Measurements from ENCODE around the gene ATF1. TPM values are rescaled to one million over a fixed set of nuclear protein-coding genes. Genes with fewer than 3 reads are reported as not detected.
"Not testable (repeated sequence)": the region's sequence is repeated elsewhere in the genome, so short reads cannot be mapped to it uniquely, and the experiment has no call there.

ATF1 gene
- total and polyA plus RNA-seq, 5 donors: 8.4 to 33.1 (median 23.2) TPM

DNA sequence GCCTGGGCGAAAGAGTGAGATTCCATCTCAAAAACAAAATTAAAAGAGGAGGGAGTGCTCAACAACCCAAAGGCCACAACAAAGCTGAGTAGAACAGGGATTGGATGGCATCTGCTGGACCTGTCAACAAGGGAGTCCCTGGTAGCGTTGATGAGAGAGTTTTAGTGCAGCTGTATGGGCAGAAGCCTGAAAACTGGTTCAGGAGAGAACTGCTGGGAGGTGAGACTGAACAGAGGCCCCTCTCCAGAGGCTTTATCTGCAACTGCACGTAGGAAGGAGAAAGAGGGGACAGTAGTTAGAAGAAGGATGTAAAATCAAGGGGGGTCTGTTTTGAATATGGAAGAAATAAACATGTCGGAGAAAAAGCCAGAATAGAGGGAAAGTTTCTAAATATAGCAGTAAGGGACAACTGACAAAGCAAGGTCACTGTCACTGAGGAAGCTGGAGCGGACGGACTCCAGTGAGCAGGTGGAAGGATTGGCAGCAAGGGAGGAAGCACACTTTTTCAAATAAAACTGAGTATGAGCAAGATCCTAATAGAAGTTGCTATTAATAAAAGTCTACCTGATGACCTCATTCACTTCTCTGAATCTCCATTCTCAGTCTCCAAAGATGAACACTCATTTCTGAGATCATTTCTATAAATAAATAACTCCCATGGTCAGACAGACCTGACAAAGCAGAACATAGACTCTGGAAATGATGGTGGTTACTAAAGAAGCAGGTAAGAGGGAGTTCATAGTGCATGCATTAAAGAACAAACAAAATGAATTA, 11.8 kb upstream of the ATF1 start:
- no peaks in the 10 kb centered on the region for H3K4me1 ChIP-seq (ENCODE audit: control insufficient read depth, insufficient read depth, low read length)
- no peak for DNase-seq
- H3K27ac ChIP-seq (ENCODE audit: low read length): peak overlapping the region; percentile 71
- H3K4me3 ChIP-seq (ENCODE audit: low read length): no peak overlapping the region
- intact Hi-C loops (cut with DNase I): no loop called here
- ATAC-seq: peak in 1 of 2 donors; percentile 43
- 54% methylated on average over 6 of the region's 6 CpGs for WGBS
- H3K27me3 ChIP-seq (ENCODE audit: control insufficient read depth, insufficient read depth): no peaks in the 10 kb centered on the region
- H3K9me3 ChIP-seq (ENCODE audit: control insufficient read depth, low read length): no peaks in the 10 kb centered on the region

DNA sequence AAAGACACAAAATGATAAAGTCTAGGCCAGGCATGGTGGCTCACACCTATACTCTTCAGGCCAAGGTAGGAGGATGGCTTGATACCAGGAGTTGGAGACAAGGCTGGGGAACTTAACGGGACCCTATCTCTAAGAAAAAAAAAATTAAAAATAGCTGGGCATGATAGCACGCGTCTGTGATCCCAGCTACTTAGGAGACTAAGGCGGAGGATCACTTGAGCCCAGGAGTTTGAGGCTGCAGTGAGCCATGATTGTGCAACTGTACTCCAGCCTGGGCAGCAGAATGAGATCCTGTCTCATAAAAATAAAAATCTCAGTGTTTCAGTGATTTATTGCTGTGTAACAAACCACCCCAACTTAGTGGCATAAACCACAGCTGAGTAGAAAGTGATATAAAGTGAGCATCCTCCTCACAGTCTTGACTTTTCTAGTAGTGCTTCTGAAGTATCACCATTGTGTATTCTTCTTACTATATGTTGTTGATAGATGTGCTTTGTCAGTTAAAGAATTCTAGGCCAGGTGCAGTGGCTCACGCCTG, 10.6 kb upstream of the ATF1 start:
- intact Hi-C loops (cut with DNase I): no loop called here
- ATAC-seq: no peak
- WGBS: 71% methylated on average over 5 of the region's 5 CpGs

GRCh38 chr12:50764286-50765094, 589 bp downstream of the ATF1 start:
- Histone ChIP-seq H3K27me3 (ENCODE audit: control insufficient read depth, insufficient read depth) (no peaks in the 10 kb centered on the region), H3K27ac (ENCODE audit: low read length) (peak overlapping the region; percentile 89), H3K4me1 (ENCODE audit: control insufficient read depth, insufficient read depth, low read length) (peaks cover 2% of the 10 kb centered on the region), H3K4me3 (ENCODE audit: low read length) (peak overlapping the region; percentile 83), H3K9me3 (ENCODE audit: control insufficient read depth, low read length) (no peaks in the 10 kb centered on the region)
- under 1% methylated on average over 91 of the region's 91 CpGs for WGBS
- DNase-seq (peak in 2 of 3 donors; percentile 34 to 84), ATAC-seq (peak; percentile 75 to 77)
- intact Hi-C loops (cut with DNase I): no loop called here

More for the DNA sequence above, 10.6 kb upstream of the ATF1 start:
- Histone ChIP-seq H3K27ac (ENCODE audit: low read length) (no peak overlapping the region), H3K4me3 (ENCODE audit: low read length) (no peak overlapping the region), H3K27me3 (ENCODE audit: control insufficient read depth, insufficient read depth) (no peaks in the 10 kb centered on the region), H3K4me1 (ENCODE audit: control insufficient read depth, insufficient read depth, low read length) (no peaks in the 10 kb centered on the region), H3K9me3 (ENCODE audit: control insufficient read depth, low read length) (no peaks in the 10 kb centered on the region)
- no peak for DNase-seq

DNA sequence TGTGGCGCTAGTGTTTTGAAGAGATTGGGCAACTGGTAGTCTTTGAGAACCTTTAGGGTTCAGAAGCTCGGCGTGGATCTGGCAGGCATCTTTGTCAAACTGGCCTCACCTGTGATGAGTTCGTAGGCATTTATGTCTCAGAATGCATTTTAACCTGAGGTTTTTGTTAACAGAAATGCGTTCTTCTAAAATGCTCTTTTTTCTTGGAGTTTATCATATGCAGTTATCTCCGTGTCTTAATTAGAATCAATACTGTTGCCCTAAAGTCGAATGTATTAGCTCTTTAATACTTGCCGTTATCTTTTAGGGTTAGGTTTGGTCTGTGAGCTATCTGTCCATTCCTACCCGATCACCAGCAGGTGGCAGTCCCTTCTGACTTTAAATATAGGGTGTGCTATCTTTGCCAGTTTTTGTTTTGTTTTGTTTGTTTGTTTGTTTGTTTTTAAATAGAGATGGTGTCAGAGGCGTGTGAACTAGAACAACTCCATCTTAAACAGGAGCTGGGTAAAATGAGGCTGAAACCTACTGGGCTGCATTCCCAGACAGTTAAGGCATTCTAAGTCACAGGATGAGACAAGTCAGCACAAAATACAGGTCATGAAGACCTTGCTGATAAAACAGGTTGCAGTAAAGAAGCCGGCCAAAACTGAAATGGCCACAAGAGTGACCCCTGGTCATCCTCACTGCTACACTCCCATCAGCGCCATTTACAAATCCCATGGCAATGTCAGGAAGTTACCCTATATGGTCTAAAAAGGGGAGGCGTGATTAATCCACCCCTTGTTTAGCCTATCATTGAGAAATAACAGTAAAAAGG, 1.4 kb downstream of the ATF1 start:
- H3K4me1 ChIP-seq (ENCODE audit: control insufficient read depth, insufficient read depth, low read length): peaks cover 2% of the 10 kb centered on the region
- no peaks in the 10 kb centered on the region for H3K9me3 ChIP-seq (ENCODE audit: control insufficient read depth, low read length)
- 12% methylated on average over 13 of the region's 13 CpGs for WGBS
- H3K4me3 ChIP-seq (ENCODE audit: low read length): peak overlapping the region; percentile 83
- peak in 1 of 2 donors; percentile 39 for ATAC-seq
- DNase-seq: peak in 2 of 3 donors; percentile 18 to 61
- intact Hi-C loops (cut with DNase I): no loop called here
- peak overlapping the region; percentile 56 for H3K27ac ChIP-seq (ENCODE audit: low read length)
- H3K27me3 ChIP-seq (ENCODE audit: control insufficient read depth, insufficient read depth): no peaks in the 10 kb centered on the region

DNA sequence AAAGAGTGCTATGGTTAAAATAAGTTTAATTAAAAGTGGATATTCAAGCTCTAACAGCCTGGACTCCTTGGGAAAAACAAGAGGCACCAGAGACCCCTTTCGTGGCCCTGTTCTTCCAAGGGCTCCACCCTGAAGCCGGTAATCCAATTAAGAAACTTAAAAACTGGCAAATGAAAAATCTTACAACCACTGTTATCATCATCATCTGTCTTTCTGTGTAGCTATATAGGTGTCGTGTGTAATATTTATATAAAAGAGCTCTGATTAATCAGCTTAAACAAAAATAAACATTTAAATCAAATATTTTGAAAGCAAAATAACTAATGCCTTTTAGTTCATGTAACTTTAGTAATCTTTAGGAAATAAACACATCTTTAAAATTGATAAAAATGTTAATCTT, 4.5 kb downstream of the ATF1 start:
- DNase-seq (no peak), ATAC-seq (no peak)
- 79% methylated on average over 3 of the region's 3 CpGs for WGBS
- intact Hi-C loops (cut with DNase I): no loop called here
- H3K4me1 ChIP-seq (ENCODE audit: control insufficient read depth, insufficient read depth, low read length): peaks cover 2% of the 10 kb centered on the region
- H3K27me3 ChIP-seq (ENCODE audit: control insufficient read depth, insufficient read depth): no peaks in the 10 kb centered on the region
- no peaks in the 10 kb centered on the region for H3K9me3 ChIP-seq (ENCODE audit: control insufficient read depth, low read length)
- no peak overlapping the region for H3K4me3 ChIP-seq (ENCODE audit: low read length)
- H3K27ac ChIP-seq (ENCODE audit: low read length): no peak overlapping the region

- intact Hi-C loops (cut with DNase I); H3K27ac ChIP-seq (ENCODE audit: low read length): not testable (repeated sequence)
These were observed 4.9 kb downstream of the ATF1 start for GRCh38 chr12:50768813-50769212.

GRCh38 chr12:50771409-50771808, 7.5 kb downstream of the ATF1 start:
- ATAC-seq: no peak
- intact Hi-C loops (cut with DNase I): no loop called here
- 95% methylated on average over 5 of the region's 5 CpGs for WGBS

More at GRCh38 chr12:50768813-50769212, 4.9 kb downstream of the ATF1 start:
- WGBS: 73% methylated on average over 2 of the region's 2 CpGs
- not testable (repeated sequence) for ATAC-seq; H3K9me3 ChIP-seq (ENCODE audit: control insufficient read depth, low read length); H3K4me1 ChIP-seq (ENCODE audit: control insufficient read depth, insufficient read depth, low read length); H3K27me3 ChIP-seq (ENCODE audit: control insufficient read depth, insufficient read depth); H3K4me3 ChIP-seq (ENCODE audit: low read length)
- DNase-seq: peak in 2 of 3 donors; percentile 18 to 45

GRCh38 chr12:50772470-50772869, 8.6 kb downstream of the ATF1 start:
- H3K9me3 ChIP-seq (ENCODE audit: control insufficient read depth, low read length): no peaks in the 10 kb centered on the region
- H3K4me3 ChIP-seq (ENCODE audit: low read length): no peak overlapping the region
- 97% methylated on average over 5 of the region's 5 CpGs for WGBS
- no peak overlapping the region for H3K27ac ChIP-seq (ENCODE audit: low read length)
- DNase-seq: no peak
- H3K27me3 ChIP-seq (ENCODE audit: control insufficient read depth, insufficient read depth): no peaks in the 10 kb centered on the region
- intact Hi-C loops (cut with DNase I): no loop called here
- ATAC-seq: no peak
- peaks cover 2% of the 10 kb centered on the region for H3K4me1 ChIP-seq (ENCODE audit: control insufficient read depth, insufficient read depth, low read length)

More at GRCh38 chr12:50771409-50771808, 7.5 kb downstream of the ATF1 start:
- DNase-seq: no peak
- Histone ChIP-seq H3K27ac (ENCODE audit: low read length) (no peak overlapping the region), H3K4me3 (ENCODE audit: low read length) (no peak overlapping the region), H3K27me3 (ENCODE audit: control insufficient read depth, insufficient read depth) (no peaks in the 10 kb centered on the region), H3K4me1 (ENCODE audit: control insufficient read depth, insufficient read depth, low read length) (peaks cover 2% of the 10 kb centered on the region), H3K9me3 (ENCODE audit: control insufficient read depth, low read length) (no peaks in the 10 kb centered on the region)

DNA sequence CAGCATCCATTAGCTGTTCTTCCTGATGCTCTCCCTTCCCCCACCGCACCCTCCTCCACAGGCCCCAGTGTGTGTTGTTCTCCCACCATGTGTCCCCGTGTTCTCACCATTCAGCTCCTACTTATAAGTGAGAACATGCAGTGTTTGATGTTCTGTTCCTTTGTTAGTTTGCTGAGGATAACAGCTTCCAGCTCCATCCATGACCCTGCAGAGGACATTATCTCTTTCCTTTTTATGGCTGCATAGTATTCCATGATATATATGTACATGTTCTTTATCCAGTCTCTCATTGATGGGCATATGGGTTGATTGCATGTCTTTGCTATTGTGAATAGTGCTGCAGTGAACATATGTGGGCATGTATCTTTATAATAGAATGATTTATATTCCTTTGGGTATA, 9.0 kb downstream of the ATF1 start:
- no peak overlapping the region for H3K27ac ChIP-seq (ENCODE audit: low read length)
- no peaks in the 10 kb centered on the region for H3K27me3 ChIP-seq (ENCODE audit: control insufficient read depth, insufficient read depth)
- 98% methylated on average over 2 of the region's 2 CpGs for WGBS
- no peaks in the 10 kb centered on the region for H3K9me3 ChIP-seq (ENCODE audit: control insufficient read depth, low read length)
- intact Hi-C loops (cut with DNase I): no loop called here
- peaks cover 2% of the 10 kb centered on the region for H3K4me1 ChIP-seq (ENCODE audit: control insufficient read depth, insufficient read depth, low read length)
- ATAC-seq: no peak
- no peak overlapping the region for H3K4me3 ChIP-seq (ENCODE audit: low read length)
- no peak for DNase-seq

DNA sequence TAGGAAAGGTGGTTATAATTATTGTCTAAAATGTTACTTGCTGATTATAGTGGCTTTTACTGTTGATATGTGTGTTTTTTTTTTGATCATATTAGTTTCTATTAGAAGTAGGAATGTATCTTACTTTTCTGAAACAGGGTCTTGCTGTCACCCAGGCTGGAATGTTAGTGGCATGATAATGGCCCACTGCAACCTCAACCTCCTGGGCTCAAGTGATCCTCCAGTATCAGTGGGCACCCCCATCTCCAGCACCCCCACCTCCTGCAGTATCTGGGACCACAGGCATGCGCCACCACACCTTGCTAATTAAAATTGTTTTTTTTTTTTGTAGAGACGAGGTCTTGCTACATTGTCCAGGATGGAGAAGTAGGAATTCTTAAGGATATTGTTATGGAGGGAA, 11.3 kb downstream of the ATF1 start:
- no peaks in the 10 kb centered on the region for H3K27me3 ChIP-seq (ENCODE audit: control insufficient read depth, insufficient read depth)
- no peaks in the 10 kb centered on the region for H3K4me1 ChIP-seq (ENCODE audit: control insufficient read depth, insufficient read depth, low read length)
- no peak overlapping the region for H3K27ac ChIP-seq (ENCODE audit: low read length)
- WGBS: 93% methylated on average over 2 of the region's 2 CpGs
- intact Hi-C loops (cut with DNase I): no loop called here
- ATAC-seq: no peak
- no peaks in the 10 kb centered on the region for H3K9me3 ChIP-seq (ENCODE audit: control insufficient read depth, low read length)
- H3K4me3 ChIP-seq (ENCODE audit: low read length): no peak overlapping the region
- no peak for DNase-seq

Data from right cardiac atrium (tissue), 5 donors.